HepG2 (cell line): ENCODE data around the gene CSKMT. TPM values are rescaled to one million over a fixed set of nuclear protein-coding genes. Genes with fewer than 3 reads are reported as not detected.
A peak's percentile ranks its signal among the peaks of the same experiment; 100 is the strongest.

ENCODE experiments used
- BCL6 ChIP-seq: IDR thresholded peaks from 2 replicates; pipeline ENCODE4 v1.6.1; 2016; ENCODE audit warnings: missing genetic modification reagents, missing compliant biosample characterization
- BRCA1 ChIP-seq: sonication (generic); formaldehyde crosslinking; IDR thresholded peaks from 2 replicates; pipeline ENCODE4 v1.4.0; 2020; ENCODE audit warnings: missing genetic modification reagents
- CENPX ChIP-seq: sonication (generic); formaldehyde crosslinking; IDR thresholded peaks from 2 replicates; pipeline ENCODE4 v1.9.0; 2021; ENCODE audit warnings: mild to moderate bottlenecking, missing genetic modification reagents, moderate library complexity
- EEA1 ChIP-seq: sonication (generic); formaldehyde crosslinking; IDR thresholded peaks from 2 replicates; pipeline ENCODE4 v1.5.1; 2020; ENCODE audit warnings: mild to moderate bottlenecking, missing genetic modification reagents, borderline replicate concordance
- FOSL1 ChIP-seq: sonication (generic); formaldehyde crosslinking; IDR thresholded peaks from 2 replicates; pipeline ENCODE4 v1.9.0; 2021; ENCODE audit warnings: missing genetic modification reagents, borderline replicate concordance
- GLI4 ChIP-seq: sonication (generic); formaldehyde crosslinking; IDR thresholded peaks from 2 replicates; pipeline ENCODE4 v1.5.1; 2020; ENCODE audit warnings: missing genetic modification reagents, mild to moderate bottlenecking, moderate library complexity, borderline replicate concordance
- HES4 ChIP-seq: sonication (generic); formaldehyde crosslinking; IDR thresholded peaks from 2 replicates; pipeline ENCODE4 v1.9.0; 2021; ENCODE audit warnings: mild to moderate bottlenecking, missing genetic modification reagents, borderline replicate concordance
- KDM3A ChIP-seq: IDR thresholded peaks from 2 replicates; pipeline ENCODE4 v1.6.1; 2018; ENCODE audit warnings: low read depth, missing compliant biosample characterization
- MTA1 ChIP-seq: sonication (generic); formaldehyde crosslinking; IDR thresholded peaks from 2 replicates; pipeline ENCODE4 v1.4.0; 2020; ENCODE audit warnings: missing genetic modification reagents, mild to moderate bottlenecking, borderline replicate concordance
- NR3C1 ChIP-seq: sonication (generic); formaldehyde crosslinking; IDR thresholded peaks from 2 replicates; pipeline ENCODE4 v1.4.0; 2020; ENCODE audit warnings: missing genetic modification reagents
- RFXANK ChIP-seq: IDR thresholded peaks from 2 replicates; pipeline ENCODE4 v1.6.1; 2016
- SAP130 ChIP-seq: IDR thresholded peaks from 2 replicates; pipeline ENCODE4 v1.6.1; 2016; ENCODE audit warnings: low read depth
- SMAD3 ChIP-seq: sonication (generic); formaldehyde crosslinking; IDR thresholded peaks from 2 replicates; pipeline ENCODE4 v1.4.0; 2020; ENCODE audit warnings: missing genetic modification reagents
- XRCC5 ChIP-seq: fragments of 200-400 bp; formaldehyde crosslinking; optimal IDR thresholded peaks from 2 replicates; pipeline ENCODE3; 2017; ENCODE audit warnings: mild to moderate bottlenecking, low read length
- ZNF460 ChIP-seq: sonication (generic); formaldehyde crosslinking; IDR thresholded peaks from 2 replicates; pipeline ENCODE4 v1.5.1; 2020; ENCODE audit warnings: missing genetic modification reagents, mild to moderate bottlenecking, borderline replicate concordance
- ZNF589 ChIP-seq: sonication (generic); formaldehyde crosslinking; conservative IDR thresholded peaks from 2 replicates; pipeline ENCODE4 v1.8.0; 2022; ENCODE audit warnings: mild to moderate bottlenecking, moderate library complexity, missing genetic modification reagents
- polyA plus RNA-seq, 8 experiments: library from polyadenylated mRNA; depleted of rRNA in 3 of 8; stranded (reverse) in 7 of 8; unstranded in 1 of 8; fragments of >200 nt; fragmentation: Illumina TruSeq in 4 of 8; extraction: Trizol in 4 of 8; gene quantifications; 2 replicates each; pipeline versions ENCODE4 v1.2.1 to v1.2.3, GENCODE V29; 2011 to 2016; ENCODE audit warnings: low read depth in 4 of 8, missing spikeins in 1 of 8, mixed read lengths in 1 of 8; ENCODE audit not compliant: insufficient read depth in 1 of 8
- total RNA-seq, 5 experiments: library from RNA; depleted of rRNA; stranded (reverse); fragments of >200 nt; fragmentation: Illumina TruSeq; extraction: Trizol; gene quantifications; 2 replicates each; pipeline ENCODE4 v1.2.3, GENCODE V29; 2016; ENCODE audit warnings: low read depth in 1 of 5
- TF ChIP-seq, protein P1 (sequence below): sonication (generic); formaldehyde crosslinking; IDR thresholded peaks from 2 replicates; pipeline ENCODE4 v1.4.0; 2020; ENCODE audit warnings: missing genetic modification reagents, low read depth, mild to moderate bottlenecking, borderline replicate concordance
- TF ChIP-seq, protein P2 (sequence below): sonication (generic); formaldehyde crosslinking; conservative IDR thresholded peaks from 2 replicates; pipeline ENCODE4 v1.8.0; 2022; ENCODE audit warnings: low read depth, missing genetic modification reagents
- TF ChIP-seq, protein P3 (sequence below): IDR thresholded peaks from 2 replicates; pipeline ENCODE4 v1.6.1; 2016; ENCODE audit warnings: low read depth
- TF ChIP-seq, protein P4 (sequence below): sonication (generic); formaldehyde crosslinking; IDR thresholded peaks from 2 replicates; pipeline ENCODE4 v1.5.1; 2020; ENCODE audit warnings: missing genetic modification reagents, mild to moderate bottlenecking, borderline replicate concordance
- TF ChIP-seq, protein P5 (sequence below): sonication (generic); formaldehyde crosslinking; conservative IDR thresholded peaks from 2 replicates; pipeline ENCODE4 v1.5.0; 2020; ENCODE audit warnings: missing genetic modification reagents
- TF ChIP-seq, protein P6 (sequence below): IDR thresholded peaks from 2 replicates; pipeline ENCODE4 v1.6.1; 2018; ENCODE audit warnings: missing genetic modification reagents

Gene CSKMT
- total and polyA plus RNA-seq, 2 of the 13 experiments (the other 11 are each of a cell fraction or from before 2014, with no cell fraction given), result 7.6 to 31.8 TPM

DNA sequence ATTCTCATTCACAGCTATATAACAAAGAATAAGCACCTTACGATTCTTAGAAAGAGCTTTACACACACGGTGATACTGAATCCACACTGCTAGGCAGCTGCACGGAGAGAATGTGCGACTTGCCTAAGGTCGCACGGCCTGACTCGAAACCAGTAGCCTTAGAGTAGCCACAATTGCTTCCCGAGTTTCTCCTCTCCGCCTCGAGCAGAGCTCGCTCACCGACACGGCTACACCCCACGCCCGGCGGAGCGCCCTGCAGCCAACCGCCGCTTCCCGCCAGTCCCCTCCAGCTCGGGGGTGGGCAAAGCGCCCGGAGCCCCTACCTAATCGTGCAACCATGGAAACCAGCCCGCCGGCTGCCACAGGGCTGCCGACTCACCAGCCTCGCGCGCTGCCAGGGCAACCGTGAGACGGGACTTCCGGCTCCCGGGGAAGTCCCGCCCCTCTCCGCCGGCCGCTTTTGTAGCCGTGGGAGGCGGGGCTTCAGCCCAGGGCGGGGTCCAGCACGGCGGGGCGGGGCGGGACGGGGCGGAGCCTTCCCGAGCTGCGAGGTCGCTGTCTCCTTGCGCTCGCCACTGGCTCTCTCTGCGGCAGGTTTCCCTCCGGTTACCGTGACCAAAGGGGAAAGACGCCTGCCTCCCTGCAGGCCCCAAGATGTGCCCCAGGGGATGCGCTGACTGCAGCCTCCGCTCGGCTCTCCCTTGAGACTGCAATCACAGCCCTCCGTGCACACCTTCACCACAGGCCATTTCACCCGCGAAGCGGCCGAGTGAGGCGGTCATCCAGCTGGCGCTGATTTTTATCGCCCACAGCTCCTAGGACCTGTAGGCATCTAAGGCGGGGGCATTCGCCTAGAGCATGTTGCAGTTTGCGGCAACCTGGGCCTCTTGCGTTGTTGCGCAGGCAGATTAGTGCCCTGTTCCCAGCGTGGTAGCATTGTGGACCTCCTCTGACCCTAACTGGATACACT, 41.1 kb downstream of the CSKMT start (continued):
- TF ChIP-seq, protein P1, sequence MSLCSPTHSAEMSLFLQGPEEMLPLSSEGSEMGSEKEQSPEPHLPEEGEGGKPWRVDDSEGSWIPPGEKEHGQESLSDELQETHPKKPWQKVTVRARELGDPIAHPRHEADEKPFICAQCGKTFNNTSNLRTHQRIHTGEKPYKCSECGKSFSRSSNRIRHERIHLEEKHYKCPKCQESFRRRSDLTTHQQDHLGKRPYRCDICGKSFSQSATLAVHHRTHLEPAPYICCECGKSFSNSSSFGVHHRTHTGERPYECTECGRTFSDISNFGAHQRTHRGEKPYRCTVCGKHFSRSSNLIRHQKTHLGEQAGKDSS (CRISPR knock-in tag), result no peak
- TF ChIP-seq FOSL1 (CRISPR knock-in tag) (no peak), SAP130 (peak; percentile 90), SMAD3 (CRISPR knock-in tag) (no peak), BRCA1 (CRISPR knock-in tag) (no peak), HES4 (0 out of 2 replicates have a peak, but pooled peaks have one; percentile 31), XRCC5 (peak; percentile 35), ZNF460 (CRISPR knock-in tag) (no peak), RFXANK (CRISPR knock-in tag) (no peak), EEA1 (CRISPR knock-in tag) (no peak), ZNF589 (CRISPR knock-in tag) (no peak; the same call in 1 of the 2 replicates), BCL6 (CRISPR knock-in tag) (0 out of 2 replicates have a peak, but pooled peaks have one; percentile 31), MTA1 (no peak), NR3C1 (CRISPR knock-in tag) (no peak), KDM3A (CRISPR knock-in tag) (no peak; the same call in 1 of the 2 replicates), CENPX (CRISPR knock-in tag) (no peak), GLI4 (0 out of 2 replicates have a peak, but pooled peaks have one; percentile 41)
- TF ChIP-seq, protein P2, sequence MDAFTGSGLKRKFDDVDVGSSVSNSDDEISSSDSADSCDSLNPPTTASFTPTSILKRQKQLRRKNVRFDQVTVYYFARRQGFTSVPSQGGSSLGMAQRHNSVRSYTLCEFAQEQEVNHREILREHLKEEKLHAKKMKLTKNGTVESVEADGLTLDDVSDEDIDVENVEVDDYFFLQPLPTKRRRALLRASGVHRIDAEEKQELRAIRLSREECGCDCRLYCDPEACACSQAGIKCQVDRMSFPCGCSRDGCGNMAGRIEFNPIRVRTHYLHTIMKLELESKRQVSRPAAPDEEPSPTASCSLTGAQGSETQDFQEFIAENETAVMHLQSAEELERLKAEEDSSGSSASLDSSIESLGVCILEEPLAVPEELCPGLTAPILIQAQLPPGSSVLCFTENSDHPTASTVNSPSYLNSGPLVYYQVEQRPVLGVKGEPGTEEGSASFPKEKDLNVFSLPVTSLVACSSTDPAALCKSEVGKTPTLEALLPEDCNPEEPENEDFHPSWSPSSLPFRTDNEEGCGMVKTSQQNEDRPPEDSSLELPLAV (CRISPR knock-in tag), result no peak
- TF ChIP-seq, protein P3, sequence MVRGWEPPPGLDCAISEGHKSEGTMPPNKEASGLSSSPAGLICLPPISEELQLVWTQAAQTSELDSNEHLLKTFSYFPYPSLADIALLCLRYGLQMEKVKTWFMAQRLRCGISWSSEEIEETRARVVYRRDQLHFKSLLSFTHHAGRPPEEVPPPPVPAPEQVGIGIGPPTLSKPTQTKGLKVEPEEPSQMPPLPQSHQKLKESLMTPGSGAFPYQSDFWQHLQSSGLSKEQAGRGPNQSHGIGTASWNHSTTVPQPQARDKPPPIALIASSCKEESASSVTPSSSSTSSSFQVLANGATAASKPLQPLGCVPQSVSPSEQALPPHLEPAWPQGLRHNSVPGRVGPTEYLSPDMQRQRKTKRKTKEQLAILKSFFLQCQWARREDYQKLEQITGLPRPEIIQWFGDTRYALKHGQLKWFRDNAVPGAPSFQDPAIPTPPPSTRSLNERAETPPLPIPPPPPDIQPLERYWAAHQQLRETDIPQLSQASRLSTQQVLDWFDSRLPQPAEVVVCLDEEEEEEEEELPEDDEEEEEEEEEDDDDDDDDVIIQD, result no peak
- TF ChIP-seq, protein P4, sequence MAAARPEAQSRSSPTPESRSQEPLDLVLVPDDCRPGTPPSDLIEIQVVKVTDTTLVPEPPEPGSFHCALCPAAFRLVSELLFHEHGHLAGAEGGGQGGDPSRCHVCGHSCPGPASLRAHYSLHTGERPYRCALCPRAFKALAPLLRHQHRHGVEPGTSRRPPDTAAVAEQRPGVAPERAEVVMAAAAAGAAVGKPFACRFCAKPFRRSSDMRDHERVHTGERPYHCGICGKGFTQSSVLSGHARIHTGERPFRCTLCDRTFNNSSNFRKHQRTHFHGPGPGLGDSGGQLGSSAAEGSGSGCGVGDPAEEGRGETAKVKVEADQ (CRISPR knock-in tag), result peak; percentile 36; the same call in 1 of the 2 replicates
- TF ChIP-seq, protein P5, sequence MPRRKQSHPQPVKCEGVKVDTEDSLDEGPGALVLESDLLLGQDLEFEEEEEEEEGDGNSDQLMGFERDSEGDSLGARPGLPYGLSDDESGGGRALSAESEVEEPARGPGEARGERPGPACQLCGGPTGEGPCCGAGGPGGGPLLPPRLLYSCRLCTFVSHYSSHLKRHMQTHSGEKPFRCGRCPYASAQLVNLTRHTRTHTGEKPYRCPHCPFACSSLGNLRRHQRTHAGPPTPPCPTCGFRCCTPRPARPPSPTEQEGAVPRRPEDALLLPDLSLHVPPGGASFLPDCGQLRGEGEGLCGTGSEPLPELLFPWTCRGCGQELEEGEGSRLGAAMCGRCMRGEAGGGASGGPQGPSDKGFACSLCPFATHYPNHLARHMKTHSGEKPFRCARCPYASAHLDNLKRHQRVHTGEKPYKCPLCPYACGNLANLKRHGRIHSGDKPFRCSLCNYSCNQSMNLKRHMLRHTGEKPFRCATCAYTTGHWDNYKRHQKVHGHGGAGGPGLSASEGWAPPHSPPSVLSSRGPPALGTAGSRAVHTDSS (CRISPR knock-in tag), result no peak
- TF ChIP-seq, protein P6, sequence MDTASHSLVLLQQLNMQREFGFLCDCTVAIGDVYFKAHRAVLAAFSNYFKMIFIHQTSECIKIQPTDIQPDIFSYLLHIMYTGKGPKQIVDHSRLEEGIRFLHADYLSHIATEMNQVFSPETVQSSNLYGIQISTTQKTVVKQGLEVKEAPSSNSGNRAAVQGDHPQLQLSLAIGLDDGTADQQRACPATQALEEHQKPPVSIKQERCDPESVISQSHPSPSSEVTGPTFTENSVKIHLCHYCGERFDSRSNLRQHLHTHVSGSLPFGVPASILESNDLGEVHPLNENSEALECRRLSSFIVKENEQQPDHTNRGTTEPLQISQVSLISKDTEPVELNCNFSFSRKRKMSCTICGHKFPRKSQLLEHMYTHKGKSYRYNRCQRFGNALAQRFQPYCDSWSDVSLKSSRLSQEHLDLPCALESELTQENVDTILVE, result no peak
